ENCODE results near the gene OR6N1. TPM values are rescaled to one million over a fixed set of nuclear protein-coding genes. Genes with fewer than 3 reads are reported as not detected.

Gene OR6N1
- total and polyA plus RNA-seq, 9 of the 15 experiments (the other 6 are each of a cell fraction or from before 2014, with no cell fraction given): 0.01 to 0.07 TPM; not detected in 7

DNA sequence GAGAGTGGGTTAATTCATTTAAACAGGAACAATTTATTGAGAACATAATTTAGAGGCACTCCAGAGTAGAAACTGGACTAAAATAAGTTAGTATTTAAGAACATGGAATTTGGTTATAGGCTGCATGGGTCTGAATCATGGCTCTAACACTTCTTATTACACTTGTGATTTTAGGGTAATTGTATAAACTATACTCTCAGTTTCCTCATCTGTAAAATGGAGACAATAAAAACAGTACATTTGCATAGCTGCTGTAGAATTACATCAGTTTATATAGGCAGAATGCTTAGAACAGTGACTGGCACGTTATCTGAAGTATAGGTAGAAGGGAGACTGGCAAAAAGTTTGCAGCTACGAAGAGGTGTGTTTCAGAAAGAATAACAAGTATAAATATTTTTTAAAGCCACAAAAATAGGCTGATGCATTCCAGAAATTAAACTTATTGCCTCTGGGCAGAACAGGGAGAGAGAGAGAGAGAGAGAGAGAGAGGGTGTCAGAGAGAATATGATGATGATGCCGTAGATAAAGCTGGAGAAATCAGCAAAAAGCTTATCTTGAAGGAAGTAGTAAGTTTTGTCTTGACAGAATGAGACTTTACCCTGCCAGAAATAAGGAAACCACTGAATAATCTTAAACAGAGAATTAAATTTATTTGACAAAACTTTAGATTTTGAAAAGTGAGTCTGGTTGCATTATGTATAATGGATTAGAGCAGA lies 43.3 kb downstream of the OR6N1 start (continued):
- TF ChIP-seq DPF2 (IDR thresholded peaks at IDR 0.05) (peak; percentile 77), YBX1 (IDR thresholded peaks at IDR 0.05) (no peak), ZNF436 (CRISPR knock-in tag; IDR thresholded peaks at IDR 0.05) (no peak), ZKSCAN1 (IDR thresholded peaks at IDR 0.05; ENCODE audit: low read depth, low read length) (no peak), ZNF511 (CRISPR knock-in tag; IDR thresholded peaks at IDR 0.05) (no peak), STAT5A (IDR thresholded peaks at IDR 0.05; ENCODE audit: borderline replicate concordance, low read length) (no peak), MAFK (IDR thresholded peaks at IDR 0.05; ENCODE audit: low read length) (no peak), RAD51 (IDR thresholded peaks at IDR 0.05; ENCODE audit: borderline replicate concordance, low read depth) (no peak), CTCFL (IDR thresholded peaks at IDR 0.05; ENCODE audit: borderline replicate concordance, insufficient read depth, low read depth, low read length, poor library complexity, severe bottlenecking) (no peak), ZNF165 (CRISPR knock-in tag; IDR thresholded peaks at IDR 0.05; ENCODE audit: borderline replicate concordance) (no peak), SAP30 (IDR thresholded peaks at IDR 0.05; ENCODE audit: borderline replicate concordance, insufficient read depth, low read depth, low read length, poor library complexity, severe bottlenecking) (no peak), SMARCE1 (IDR thresholded peaks at IDR 0.05) (peak; percentile 69; the same call in 1 of the 2 replicates), TAF9B (IDR thresholded peaks at IDR 0.05; ENCODE audit: partially characterized antibody) (no peak), NR2C2 (CRISPR knock-in tag; IDR thresholded peaks at IDR 0.05) (no peak), NR2C2 (tag; IDR thresholded peaks at IDR 0.05) (0 out of 2 replicates have a peak, but pooled peaks have one; percentile 21), HNRNPL (IDR thresholded peaks at IDR 0.05; ENCODE audit: low read depth, low read length) (no peak), E2F1 (CRISPR knock-in tag; IDR thresholded peaks at IDR 0.05) (no peak), SREBF1 (IDR thresholded peaks at IDR 0.05; ENCODE audit: borderline replicate concordance, low read depth, low read length) (no peak), KDM1A (IDR thresholded peaks at IDR 0.05) (peak in 1 of 2 experiments; percentile 17; a peak in 1 of 4 replicates), MEIS2 (IDR thresholded peaks at IDR 0.05; ENCODE audit: partially characterized antibody) (peak; percentile 71)
- TF ChIP-seq, protein P1, sequence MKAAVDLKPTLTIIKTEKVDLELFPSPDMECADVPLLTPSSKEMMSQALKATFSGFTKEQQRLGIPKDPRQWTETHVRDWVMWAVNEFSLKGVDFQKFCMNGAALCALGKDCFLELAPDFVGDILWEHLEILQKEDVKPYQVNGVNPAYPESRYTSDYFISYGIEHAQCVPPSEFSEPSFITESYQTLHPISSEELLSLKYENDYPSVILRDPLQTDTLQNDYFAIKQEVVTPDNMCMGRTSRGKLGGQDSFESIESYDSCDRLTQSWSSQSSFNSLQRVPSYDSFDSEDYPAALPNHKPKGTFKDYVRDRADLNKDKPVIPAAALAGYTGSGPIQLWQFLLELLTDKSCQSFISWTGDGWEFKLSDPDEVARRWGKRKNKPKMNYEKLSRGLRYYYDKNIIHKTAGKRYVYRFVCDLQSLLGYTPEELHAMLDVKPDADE (conservative IDR thresholded peaks at IDR 0.05; ENCODE audit: control insufficient read depth, low read depth, low read length): no peak
- TF ChIP-seq, protein P2, sequence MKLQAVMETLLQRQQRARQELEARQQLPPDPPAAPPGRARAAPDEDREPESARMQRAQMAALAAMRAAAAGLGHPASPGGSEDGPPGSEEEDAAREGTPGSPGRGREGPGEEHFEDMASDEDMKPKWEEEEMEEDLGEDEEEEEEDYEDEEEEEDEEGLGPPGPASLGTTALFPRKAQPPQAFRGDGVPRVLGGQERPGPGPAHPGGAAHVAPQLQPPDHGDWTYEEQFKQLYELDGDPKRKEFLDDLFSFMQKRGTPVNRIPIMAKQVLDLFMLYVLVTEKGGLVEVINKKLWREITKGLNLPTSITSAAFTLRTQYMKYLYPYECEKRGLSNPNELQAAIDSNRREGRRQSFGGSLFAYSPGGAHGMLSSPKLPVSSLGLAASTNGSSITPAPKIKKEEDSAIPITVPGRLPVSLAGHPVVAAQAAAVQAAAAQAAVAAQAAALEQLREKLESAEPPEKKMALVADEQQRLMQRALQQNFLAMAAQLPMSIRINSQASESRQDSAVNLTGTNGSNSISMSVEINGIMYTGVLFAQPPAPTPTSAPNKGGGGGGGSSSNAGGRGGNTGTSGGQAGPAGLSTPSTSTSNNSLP (IDR thresholded peaks at IDR 0.05; ENCODE audit: borderline replicate concordance, low read depth, low read length): no peak

Data from K562 (cell line).